KG1 (cell line): ENCODE data around the gene IGFLR1.

ENCODE experiments used
- DNase-seq: peaks from one replicate; lab custom pipeline; 2025; lab: John Stamatoyannopoulos, UW

Gene IGFLR1

GRCh38 chr19:35742121-35742724 lies at the start of gene IGFLR1:
TSS of gene IGFLR1 (minus strand) at chr19:35742452. CDS start at chr19:35741180, 1,272 bp downstream.
- no peak for DNase-seq

- no peak for DNase-seq
Measured at GRCh38 chr19:35791814-35792279, 49.6 kb upstream of the IGFLR1 start.

GRCh38 chr19:35790981-35791813 lies 48.9 kb upstream of the IGFLR1 start:
- no peak for DNase-seq

GRCh38 chr19:35789978-35790944 lies 48.0 kb upstream of the IGFLR1 start:
- DNase-seq = no peak

- no peak for DNase-seq
Measured at GRCh38 chr19:35789195-35789977, 47.1 kb upstream of the IGFLR1 start.

GRCh38 chr19:35788205-35788960 lies 46.1 kb upstream of the IGFLR1 start:
- no peak for DNase-seq

GRCh38 chr19:35787227-35787799 lies 45.1 kb upstream of the IGFLR1 start:
- DNase-seq = no peak

GRCh38 chr19:35786299-35787160 lies 44.3 kb upstream of the IGFLR1 start:
- no peak for DNase-seq

- DNase-seq = no peak
Measured at GRCh38 chr19:35785339-35785627, 43.0 kb upstream of the IGFLR1 start.

- no peak for DNase-seq
Measured at GRCh38 chr19:35784503-35785338, 42.5 kb upstream of the IGFLR1 start.

- DNase-seq = no peak
Measured at GRCh38 chr19:35783469-35784434, 41.5 kb upstream of the IGFLR1 start.

- no peak for DNase-seq
Measured at GRCh38 chr19:35782589-35782988, 40.3 kb upstream of the IGFLR1 start.

GRCh38 chr19:35781650-35782049 lies 39.4 kb upstream of the IGFLR1 start:
- no peak for DNase-seq

GRCh38 chr19:35780717-35781116 lies 38.5 kb upstream of the IGFLR1 start:
- DNase-seq = no peak

- no peak for DNase-seq
Measured at GRCh38 chr19:35780058-35780457, 37.8 kb upstream of the IGFLR1 start.

- no peak for DNase-seq
Measured at GRCh38 chr19:35779033-35779432, 36.8 kb upstream of the IGFLR1 start.

GRCh38 chr19:35777961-35778360 lies 35.7 kb upstream of the IGFLR1 start:
- DNase-seq = no peak
